Measurements from ENCODE around the gene DCANP1. TPM values are rescaled to one million over a fixed set of nuclear protein-coding genes. Genes with fewer than 3 reads are reported as not detected.

The DCANP1 gene
- total and polyA plus RNA-seq, 9 of the 15 experiments (the other 6 are each of a cell fraction or from before 2014, with no cell fraction given) = not detected

GRCh38 chr5:135399794-135400542, 47.2 kb downstream of the DCANP1 start:
- H3K9me1 ChIP-seq (ENCODE audit: control insufficient read depth, insufficient read depth, low read length) = peaks cover 5% of the 10 kb centered on the region
- 85% methylated on average over 25 of the region's 25 CpGs for WGBS (ENCODE audit: insufficient coverage, low coverage, missing lambda C conversion rate)
- POLR2A ChIA-PET = interaction anchor here (0.9 to 1.3 kb wide), 4 partner anchors 8 to 36 kb away, joined by 3 to 4 read pairs (median 3); no protein-coding TSS in a partner anchor
- H3K27me3 ChIP-seq (ENCODE audit: control insufficient read depth in 2 of 2, insufficient read depth in 2 of 2, low read length in 2 of 2) = no peaks in the 10 kb centered on the region
- DNase-seq (ENCODE audit: extremely low read depth in 1 of 4, low spot score in 3 of 4) = no peak
- peak overlapping the region; percentile 88 for H3K4me3 ChIP-seq
- no peak for FAIRE-seq
- no peak for ATAC-seq
- in situ Hi-C loops (cut with MboI) = no loop called here
- H3K27ac ChIP-seq (ENCODE audit: extremely low read depth, low read depth, low read length) = peak overlapping the region; percentile 89
- peak overlapping the region; percentile 96 for H2AFZ ChIP-seq (ENCODE audit: low read depth, low read length)
- BruUV-seq (replicated peaks) = TSS peak; percentile 82
- H3K9me3 ChIP-seq (replicated peaks; ENCODE audit: control insufficient read depth, insufficient read depth, low read depth, low read length) = no peaks in the 10 kb centered on the region
- H3K9ac ChIP-seq (ENCODE audit: insufficient read depth in 1 of 2, low read depth in 2 of 2, low read length in 2 of 2) = peak overlapping the region; percentile 88 to 98
- peak overlapping the region; percentile 83 for H3K4me2 ChIP-seq (ENCODE audit: insufficient read depth, low read length)
- H4K20me1 ChIP-seq (replicated peaks; ENCODE audit: control insufficient read depth, insufficient read depth, low read length) = peaks cover 25% of the 10 kb centered on the region
- peaks cover 30 to 39% of the 10 kb centered on the region in 2 experiments for H3K4me1 ChIP-seq (replicated peaks in 1 of 2; ENCODE audit: control insufficient read depth in 2 of 2, insufficient read depth in 2 of 2, low read length in 2 of 2)
- CTCF ChIA-PET (ENCODE audit: low intra/inter-chr PET ratio) = no interaction called here
- peaks cover 47% of the 10 kb centered on the region for H3K79me2 ChIP-seq (ENCODE audit: control insufficient read depth, insufficient read depth, low read length)
- intact Hi-C loops (cut with micrococcal nuclease) = no loop called here
- peaks cover 15% of the 10 kb centered on the region for H3K36me3 ChIP-seq (ENCODE audit: control insufficient read depth, insufficient read depth, low read length)
- TF ChIP-seq THRAP3 (IDR thresholded peaks at IDR 0.05; ENCODE audit: borderline replicate concordance) = 0 out of 2 replicates have a peak, but pooled peaks have one; percentile 42
- TF ChIP-seq TGIF2 (CRISPR knock-in tag; IDR thresholded peaks at IDR 0.05) = no peak
- no peak for TF ChIP-seq GABPA (tag; conservative IDR thresholded peaks at IDR 0.05; ENCODE audit: low read depth)
- no peak for TF ChIP-seq E2F3 (CRISPR knock-in tag; IDR thresholded peaks at IDR 0.05)
- peak in 1 of 2 experiments; percentile 61; a peak in 1 of 4 replicates for TF ChIP-seq MLLT1 (IDR thresholded peaks at IDR 0.05)
- no peak for TF ChIP-seq HMBOX1 (IDR thresholded peaks at IDR 0.05)
- TF ChIP-seq CBX5 (IDR thresholded peaks at IDR 0.05; ENCODE audit: borderline replicate concordance, low read depth) = no peak
- no peak for TF ChIP-seq ZNF324 (CRISPR knock-in tag; IDR thresholded peaks at IDR 0.05)
- no peak for TF ChIP-seq NR1H2 (CRISPR knock-in tag; IDR thresholded peaks at IDR 0.05)
- TF ChIP-seq MTF1 (CRISPR knock-in tag; IDR thresholded peaks at IDR 0.05; ENCODE audit: borderline replicate concordance) = no peak
- no peak for TF ChIP-seq RBM14 (IDR thresholded peaks at IDR 0.05; ENCODE audit: borderline replicate concordance, insufficient read depth, low read depth, low read length)
- no peak for TF ChIP-seq HBP1 (CRISPR knock-in tag; IDR thresholded peaks at IDR 0.05)
- no peak for TF ChIP-seq ZNF24 (IDR thresholded peaks at IDR 0.05)
- no peak for TF ChIP-seq LCOR (CRISPR knock-in tag; IDR thresholded peaks at IDR 0.05)
- no peak for TF ChIP-seq SMAD4 (CRISPR knock-in tag; conservative IDR thresholded peaks at IDR 0.05)
- no peak for TF ChIP-seq MLX (CRISPR knock-in tag; conservative IDR thresholded peaks at IDR 0.05)
- TF ChIP-seq NONO (IDR thresholded peaks at IDR 0.05; ENCODE audit: low read depth in 2 of 2, low read length in 1 of 2) = no peak
- no peak for TF ChIP-seq KDM1A (IDR thresholded peaks at IDR 0.05)
- TF ChIP-seq ZNF212 (CRISPR knock-in tag; IDR thresholded peaks at IDR 0.05) = no peak
